ENCODE results near the gene AIFM2. TPM values are rescaled to one million over a fixed set of nuclear protein-coding genes. Genes with fewer than 3 reads are reported as not detected.

Gene AIFM2
- total RNA-seq, 1 experiment from 2014 or later: 16.6 TPM

DNA sequence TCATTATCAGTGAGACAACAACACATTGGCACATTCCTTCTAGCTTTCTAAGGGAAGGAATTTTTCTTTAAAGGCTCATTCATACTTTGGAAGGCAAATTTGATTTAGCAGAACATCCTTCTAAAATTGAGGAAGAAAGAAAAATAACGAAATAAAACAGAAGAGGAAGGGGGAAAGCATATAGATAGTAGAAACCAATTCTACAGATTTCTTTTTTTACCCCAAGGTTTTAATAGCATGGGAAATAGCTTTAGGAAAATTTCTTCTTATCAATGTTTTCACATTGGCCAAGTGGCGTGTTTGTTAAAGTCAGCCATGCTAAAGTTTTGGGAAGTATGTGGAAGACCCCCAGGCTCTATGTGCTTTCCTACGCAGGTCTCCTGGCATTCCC, 44.3 kb downstream of the AIFM2 start:
- Histone ChIP-seq H3K27ac (ENCODE audit: low read length) (no peak overlapping the region), H3K27me3 (ENCODE audit: control insufficient read depth, insufficient read depth, low read length) (peaks cover under 1% of the 10 kb centered on the region; the same call in 1 of the 2 replicates), H3K36me3 (ENCODE audit: control insufficient read depth, insufficient read depth, low read length) (no peaks in the 10 kb centered on the region), H3K9me3 (ENCODE audit: control insufficient read depth, insufficient read depth, low read depth, low read length) (no peaks in the 10 kb centered on the region), H3K4me1 (ENCODE audit: control insufficient read depth, insufficient read depth, low read length) (no peaks in the 10 kb centered on the region), H3K4me3 (ENCODE audit: low read depth in 2 of 2, low read length in 2 of 2) (no peak overlapping the region)
- DNase-seq (ENCODE audit: low read depth, low spot score) (no peak), ATAC-seq (no peak)
- intact Hi-C loops (cut with micrococcal nuclease; ENCODE audit: unreplicated experiment): no loop called here
- ChIA-PET CTCF (no interaction called here), POLR2A (no interaction called here)
- no TSS peak for BruUV-seq (replicated peaks)
- in situ Hi-C loops (cut with HindIII; ENCODE audit: low pct_unique_long_range_greater_than_20kb, low sequenced_read_pairs): no loop called here
- TF ChIP-seq, protein P1, sequence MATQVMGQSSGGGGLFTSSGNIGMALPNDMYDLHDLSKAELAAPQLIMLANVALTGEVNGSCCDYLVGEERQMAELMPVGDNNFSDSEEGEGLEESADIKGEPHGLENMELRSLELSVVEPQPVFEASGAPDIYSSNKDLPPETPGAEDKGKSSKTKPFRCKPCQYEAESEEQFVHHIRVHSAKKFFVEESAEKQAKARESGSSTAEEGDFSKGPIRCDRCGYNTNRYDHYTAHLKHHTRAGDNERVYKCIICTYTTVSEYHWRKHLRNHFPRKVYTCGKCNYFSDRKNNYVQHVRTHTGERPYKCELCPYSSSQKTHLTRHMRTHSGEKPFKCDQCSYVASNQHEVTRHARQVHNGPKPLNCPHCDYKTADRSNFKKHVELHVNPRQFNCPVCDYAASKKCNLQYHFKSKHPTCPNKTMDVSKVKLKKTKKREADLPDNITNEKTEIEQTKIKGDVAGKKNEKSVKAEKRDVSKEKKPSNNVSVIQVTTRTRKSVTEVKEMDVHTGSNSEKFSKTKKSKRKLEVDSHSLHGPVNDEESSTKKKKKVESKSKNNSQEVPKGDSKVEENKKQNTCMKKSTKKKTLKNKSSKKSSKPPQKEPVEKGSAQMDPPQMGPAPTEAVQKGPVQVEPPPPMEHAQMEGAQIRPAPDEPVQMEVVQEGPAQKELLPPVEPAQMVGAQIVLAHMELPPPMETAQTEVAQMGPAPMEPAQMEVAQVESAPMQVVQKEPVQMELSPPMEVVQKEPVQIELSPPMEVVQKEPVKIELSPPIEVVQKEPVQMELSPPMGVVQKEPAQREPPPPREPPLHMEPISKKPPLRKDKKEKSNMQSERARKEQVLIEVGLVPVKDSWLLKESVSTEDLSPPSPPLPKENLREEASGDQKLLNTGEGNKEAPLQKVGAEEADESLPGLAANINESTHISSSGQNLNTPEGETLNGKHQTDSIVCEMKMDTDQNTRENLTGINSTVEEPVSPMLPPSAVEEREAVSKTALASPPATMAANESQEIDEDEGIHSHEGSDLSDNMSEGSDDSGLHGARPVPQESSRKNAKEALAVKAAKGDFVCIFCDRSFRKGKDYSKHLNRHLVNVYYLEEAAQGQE (IDR thresholded peaks at IDR 0.05; ENCODE audit: insufficient read depth in 1 of 2, low read depth in 2 of 2, low read length in 1 of 2): no peak
- no peak for TF ChIP-seq POLR2AphosphoS5 (IDR thresholded peaks at IDR 0.05; ENCODE audit: low read depth, low read length)
- TF ChIP-seq TCF7L2 (IDR thresholded peaks at IDR 0.05; ENCODE audit: low read depth, low read length): no peak
- TF ChIP-seq, protein P2, sequence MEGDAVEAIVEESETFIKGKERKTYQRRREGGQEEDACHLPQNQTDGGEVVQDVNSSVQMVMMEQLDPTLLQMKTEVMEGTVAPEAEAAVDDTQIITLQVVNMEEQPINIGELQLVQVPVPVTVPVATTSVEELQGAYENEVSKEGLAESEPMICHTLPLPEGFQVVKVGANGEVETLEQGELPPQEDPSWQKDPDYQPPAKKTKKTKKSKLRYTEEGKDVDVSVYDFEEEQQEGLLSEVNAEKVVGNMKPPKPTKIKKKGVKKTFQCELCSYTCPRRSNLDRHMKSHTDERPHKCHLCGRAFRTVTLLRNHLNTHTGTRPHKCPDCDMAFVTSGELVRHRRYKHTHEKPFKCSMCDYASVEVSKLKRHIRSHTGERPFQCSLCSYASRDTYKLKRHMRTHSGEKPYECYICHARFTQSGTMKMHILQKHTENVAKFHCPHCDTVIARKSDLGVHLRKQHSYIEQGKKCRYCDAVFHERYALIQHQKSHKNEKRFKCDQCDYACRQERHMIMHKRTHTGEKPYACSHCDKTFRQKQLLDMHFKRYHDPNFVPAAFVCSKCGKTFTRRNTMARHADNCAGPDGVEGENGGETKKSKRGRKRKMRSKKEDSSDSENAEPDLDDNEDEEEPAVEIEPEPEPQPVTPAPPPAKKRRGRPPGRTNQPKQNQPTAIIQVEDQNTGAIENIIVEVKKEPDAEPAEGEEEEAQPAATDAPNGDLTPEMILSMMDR (IDR thresholded peaks at IDR 0.05): no peak
- TF ChIP-seq SIN3A (IDR thresholded peaks at IDR 0.05; ENCODE audit: borderline replicate concordance, insufficient read depth, low read depth, low read length): no peak

DNA sequence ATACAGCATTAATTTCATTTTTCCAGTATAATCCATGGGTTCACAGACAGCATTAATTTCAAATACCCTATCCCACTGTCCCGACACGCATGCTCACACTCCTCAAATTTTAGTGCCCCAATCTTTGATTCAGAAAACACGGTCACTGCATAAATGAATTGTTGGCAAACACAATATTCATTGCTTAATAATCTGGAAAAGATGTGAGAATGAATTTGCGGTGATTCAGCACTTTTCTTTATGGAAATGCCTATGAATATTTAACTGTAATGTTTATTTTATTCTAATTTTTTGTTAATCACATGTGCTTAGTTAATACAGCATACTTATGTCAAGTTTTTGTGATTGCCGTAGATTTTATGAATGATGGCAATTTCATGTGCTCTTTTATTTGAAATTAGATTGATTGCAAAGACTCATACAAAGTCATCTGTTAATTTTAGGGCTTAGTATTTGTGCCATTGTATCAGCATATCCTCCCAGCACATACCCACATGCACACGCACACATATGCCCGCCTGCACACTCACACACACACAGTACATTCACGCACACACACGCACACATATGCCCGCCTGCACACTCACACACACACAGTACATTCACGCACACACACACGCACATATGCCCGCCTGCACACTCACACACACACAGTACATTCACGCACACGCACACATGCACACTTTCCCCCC, 44.9 kb downstream of the AIFM2 start:
- BruUV-seq (replicated peaks): no TSS peak
- DNase-seq (ENCODE audit: low read depth, low spot score): no peak
- Histone ChIP-seq H3K9me3 (ENCODE audit: control insufficient read depth, insufficient read depth, low read depth, low read length) (no peaks in the 10 kb centered on the region), H3K4me1 (ENCODE audit: control insufficient read depth, insufficient read depth, low read length) (no peaks in the 10 kb centered on the region), H3K27ac (ENCODE audit: low read length) (no peak overlapping the region), H3K27me3 (ENCODE audit: control insufficient read depth, insufficient read depth, low read length) (no peaks in the 10 kb centered on the region; the same call in 1 of the 2 replicates), H3K36me3 (ENCODE audit: control insufficient read depth, insufficient read depth, low read length) (no peaks in the 10 kb centered on the region), H3K4me3 (ENCODE audit: low read depth in 2 of 2, low read length in 2 of 2) (no peak overlapping the region)
- ChIA-PET POLR2A (no interaction called here), CTCF (no interaction called here)
- ATAC-seq: no peak
- intact Hi-C loops (cut with micrococcal nuclease; ENCODE audit: unreplicated experiment): no loop called here
- TF ChIP-seq SIN3A (IDR thresholded peaks at IDR 0.05; ENCODE audit: borderline replicate concordance, insufficient read depth, low read depth, low read length) (no peak), TCF7L2 (IDR thresholded peaks at IDR 0.05; ENCODE audit: low read depth, low read length) (no peak)
- in situ Hi-C loops (cut with HindIII; ENCODE audit: low pct_unique_long_range_greater_than_20kb, low sequenced_read_pairs): no loop called here

GRCh38 chr10:70085975-70086613, 46.5 kb downstream of the AIFM2 start:
- in situ Hi-C loops (cut with HindIII; ENCODE audit: low pct_unique_long_range_greater_than_20kb, low sequenced_read_pairs) (no loop called here), intact Hi-C loops (cut with micrococcal nuclease; ENCODE audit: unreplicated experiment) (no loop called here)
- Histone ChIP-seq H3K4me3 (ENCODE audit: low read depth in 2 of 2, low read length in 2 of 2) (no peak overlapping the region), H3K9me3 (ENCODE audit: control insufficient read depth, insufficient read depth, low read depth, low read length) (no peaks in the 10 kb centered on the region), H3K36me3 (ENCODE audit: control insufficient read depth, insufficient read depth, low read length) (no peaks in the 10 kb centered on the region), H3K27me3 (ENCODE audit: control insufficient read depth, insufficient read depth, low read length) (no peaks in the 10 kb centered on the region; the same call in 1 of the 2 replicates), H3K4me1 (ENCODE audit: control insufficient read depth, insufficient read depth, low read length) (no peaks in the 10 kb centered on the region), H3K27ac (ENCODE audit: low read length) (no peak overlapping the region)
- ChIA-PET CTCF (interaction anchor here (0.6 kb wide), 2 partner anchors 11 to 275 kb away, joined by 3 to 5 read pairs; no protein-coding TSS in a partner anchor), POLR2A (no interaction called here)
- TF ChIP-seq, protein P2 (IDR thresholded peaks at IDR 0.05): no peak
- TF ChIP-seq SIN3A (IDR thresholded peaks at IDR 0.05; ENCODE audit: borderline replicate concordance, insufficient read depth, low read depth, low read length): no peak
- TF ChIP-seq, protein P1 (IDR thresholded peaks at IDR 0.05; ENCODE audit: insufficient read depth in 1 of 2, low read depth in 2 of 2, low read length in 1 of 2): no peak
- TF ChIP-seq POLR2AphosphoS5 (IDR thresholded peaks at IDR 0.05; ENCODE audit: low read depth, low read length): no peak
- DNase-seq (ENCODE audit: low read depth, low spot score) (no peak), ATAC-seq (no peak)
- no TSS peak for BruUV-seq (replicated peaks)

Data from Panc1 (cell line).